Activated T-cell treated with anti-CD3 and anti-CD28 coated beads, Interleukin-2, amount 50 U/mL, for 24 hours (primary cell): Measurements from ENCODE around the gene ATAD2B.

Experiments used
- DNase-seq: peaks from one replicate; pipeline ENCODE4 v3.0.0-alpha.2; 2020
- H3K27ac Mint-ChIP-seq: 2 replicates; pipeline ENCODE4 v1.8.0; 2020; ENCODE audit warnings: mild to moderate bottlenecking, mixed read lengths
- H3K27me3 Mint-ChIP-seq: 2 replicates; pipeline ENCODE4 v1.8.0; 2020; ENCODE audit warnings: mixed read lengths
- H3K36me3 Mint-ChIP-seq: 2 replicates; pipeline ENCODE4 v1.8.0; 2020; ENCODE audit warnings: low read depth, mixed read lengths
- H3K4me1 Mint-ChIP-seq: 2 replicates; pipeline ENCODE4 v1.8.0; 2020; ENCODE audit warnings: low read depth, mixed read lengths
- H3K4me3 Mint-ChIP-seq: 2 replicates; pipeline ENCODE4 v1.8.0; 2020; ENCODE audit warnings: mild to moderate bottlenecking, moderate library complexity, mixed read lengths
- H3K9me3 Mint-ChIP-seq: 2 replicates; pipeline ENCODE4 v1.8.0; 2020; ENCODE audit warnings: mixed read lengths

Gene ATAD2B

GRCh38 chr2:23836971-23837565, 89.9 kb downstream of the ATAD2B start:
- no peak overlapping the region for H3K4me3 Mint-ChIP-seq

GRCh38 chr2:23836505-23836904, 90.4 kb downstream of the ATAD2B start:
- peaks cover 45% of the 10 kb centered on the region for H3K36me3 Mint-ChIP-seq
- H3K27me3 Mint-ChIP-seq: no peaks in the 10 kb centered on the region
- no peak for DNase-seq
- H3K27ac Mint-ChIP-seq: no peak overlapping the region
- H3K4me1 Mint-ChIP-seq: no peaks in the 10 kb centered on the region
- no peak overlapping the region for H3K4me3 Mint-ChIP-seq
- peaks cover 3% of the 10 kb centered on the region for H3K9me3 Mint-ChIP-seq

More at GRCh38 chr2:23836971-23837565, 89.9 kb downstream of the ATAD2B start:
- no peak for DNase-seq
- Mint-ChIP-seq H3K9me3 (peaks cover 3% of the 10 kb centered on the region), H3K27ac (no peak overlapping the region), H3K4me1 (no peaks in the 10 kb centered on the region), H3K36me3 (peaks cover 50% of the 10 kb centered on the region), H3K27me3 (no peaks in the 10 kb centered on the region)

GRCh38 chr2:23835988-23836387, 90.9 kb downstream of the ATAD2B start:
- H3K4me3 Mint-ChIP-seq: no peak overlapping the region
- no peaks in the 10 kb centered on the region for H3K4me1 Mint-ChIP-seq
- H3K9me3 Mint-ChIP-seq: peaks cover 3% of the 10 kb centered on the region
- H3K36me3 Mint-ChIP-seq: peaks cover 42% of the 10 kb centered on the region
- no peak for DNase-seq
- H3K27ac Mint-ChIP-seq: no peak overlapping the region
- H3K27me3 Mint-ChIP-seq: no peaks in the 10 kb centered on the region

GRCh38 chr2:23835423-23835822, 91.5 kb downstream of the ATAD2B start:
- H3K4me3 Mint-ChIP-seq: no peak overlapping the region
- no peak for DNase-seq
- H3K9me3 Mint-ChIP-seq: no peaks in the 10 kb centered on the region
- no peaks in the 10 kb centered on the region for H3K4me1 Mint-ChIP-seq
- H3K27me3 Mint-ChIP-seq: no peaks in the 10 kb centered on the region
- H3K36me3 Mint-ChIP-seq: peaks cover 39% of the 10 kb centered on the region
- H3K27ac Mint-ChIP-seq: no peak overlapping the region

- Mint-ChIP-seq H3K4me1 (peaks cover 7% of the 10 kb centered on the region), H3K27ac (no peak overlapping the region), H3K27me3 (no peaks in the 10 kb centered on the region), H3K4me3 (no peak overlapping the region), H3K36me3 (peaks cover 26% of the 10 kb centered on the region), H3K9me3 (no peaks in the 10 kb centered on the region)
- no peak for DNase-seq
These were observed 97.9 kb downstream of the ATAD2B start for GRCh38 chr2:23828986-23829385.

- Mint-ChIP-seq H3K9me3 (no peaks in the 10 kb centered on the region), H3K36me3 (peaks cover 26% of the 10 kb centered on the region), H3K27me3 (no peaks in the 10 kb centered on the region), H3K4me3 (no peak overlapping the region), H3K27ac (peak overlapping the region; percentile 78), H3K4me1 (peaks cover 7% of the 10 kb centered on the region)
- DNase-seq: no peak
These were observed 98.5 kb downstream of the ATAD2B start for GRCh38 chr2:23828256-23828980.

GRCh38 chr2:23827287-23827686, 99.6 kb downstream of the ATAD2B start:
- H3K27me3 Mint-ChIP-seq: no peaks in the 10 kb centered on the region
- no peaks in the 10 kb centered on the region for H3K9me3 Mint-ChIP-seq
- peak overlapping the region; percentile 76 for H3K27ac Mint-ChIP-seq
- H3K36me3 Mint-ChIP-seq: peaks cover 27% of the 10 kb centered on the region
- peaks cover 7% of the 10 kb centered on the region for H3K4me1 Mint-ChIP-seq
- no peak for DNase-seq
- H3K4me3 Mint-ChIP-seq: no peak overlapping the region

GRCh38 chr2:23826771-23827170, 100.2 kb downstream of the ATAD2B start:
- Mint-ChIP-seq H3K27ac (peak overlapping the region; percentile 9), H3K9me3 (no peaks in the 10 kb centered on the region), H3K4me1 (peaks cover 7% of the 10 kb centered on the region), H3K4me3 (no peak overlapping the region), H3K36me3 (peaks cover 30% of the 10 kb centered on the region), H3K27me3 (no peaks in the 10 kb centered on the region)
- DNase-seq: no peak

GRCh38 chr2:23826040-23826439, 100.9 kb downstream of the ATAD2B start:
- Mint-ChIP-seq H3K9me3 (no peaks in the 10 kb centered on the region), H3K27me3 (no peaks in the 10 kb centered on the region), H3K36me3 (peaks cover 32% of the 10 kb centered on the region), H3K4me3 (no peak overlapping the region), H3K27ac (no peak overlapping the region), H3K4me1 (peaks cover 7% of the 10 kb centered on the region)
- DNase-seq: no peak

- Mint-ChIP-seq H3K4me1 (peaks cover 7% of the 10 kb centered on the region), H3K9me3 (no peaks in the 10 kb centered on the region), H3K4me3 (no peak overlapping the region), H3K27me3 (no peaks in the 10 kb centered on the region), H3K36me3 (peaks cover 34% of the 10 kb centered on the region), H3K27ac (no peak overlapping the region)
- peak; percentile 40 for DNase-seq
These were observed 102.1 kb downstream of the ATAD2B start for GRCh38 chr2:23824777-23825212.

GRCh38 chr2:23823863-23824262, 103.1 kb downstream of the ATAD2B start:
- no peak overlapping the region for H3K27ac Mint-ChIP-seq
- peaks cover 37% of the 10 kb centered on the region for H3K36me3 Mint-ChIP-seq
- DNase-seq: no peak
- no peak overlapping the region for H3K4me3 Mint-ChIP-seq
- peaks cover 7% of the 10 kb centered on the region for H3K4me1 Mint-ChIP-seq
- no peaks in the 10 kb centered on the region for H3K9me3 Mint-ChIP-seq
- no peaks in the 10 kb centered on the region for H3K27me3 Mint-ChIP-seq

- Mint-ChIP-seq H3K27me3 (no peaks in the 10 kb centered on the region), H3K27ac (no peak overlapping the region), H3K4me1 (no peaks in the 10 kb centered on the region), H3K36me3 (peaks cover 51% of the 10 kb centered on the region), H3K4me3 (no peak overlapping the region), H3K9me3 (no peaks in the 10 kb centered on the region)
- no peak for DNase-seq
These were observed 112.0 kb downstream of the ATAD2B start for GRCh38 chr2:23814963-23815362.

GRCh38 chr2:23813438-23813837, 113.5 kb downstream of the ATAD2B start:
- DNase-seq: no peak
- H3K9me3 Mint-ChIP-seq: no peaks in the 10 kb centered on the region
- H3K27ac Mint-ChIP-seq: no peak overlapping the region
- no peak overlapping the region for H3K4me3 Mint-ChIP-seq
- H3K4me1 Mint-ChIP-seq: peaks cover 8% of the 10 kb centered on the region
- peaks cover 59% of the 10 kb centered on the region for H3K36me3 Mint-ChIP-seq
- no peaks in the 10 kb centered on the region for H3K27me3 Mint-ChIP-seq

GRCh38 chr2:23809150-23809549, 117.8 kb downstream of the ATAD2B start:
- Mint-ChIP-seq H3K27ac (no peak overlapping the region), H3K4me3 (no peak overlapping the region), H3K36me3 (peaks cover 52% of the 10 kb centered on the region), H3K9me3 (no peaks in the 10 kb centered on the region), H3K4me1 (peaks cover 10% of the 10 kb centered on the region), H3K27me3 (no peaks in the 10 kb centered on the region)
- DNase-seq: no peak

GRCh38 chr2:23806665-23807249, 120.2 kb downstream of the ATAD2B start:
- H3K4me1 Mint-ChIP-seq: peaks cover 10% of the 10 kb centered on the region
- peaks cover 47% of the 10 kb centered on the region for H3K36me3 Mint-ChIP-seq
- H3K9me3 Mint-ChIP-seq: no peaks in the 10 kb centered on the region
- no peak overlapping the region for H3K27ac Mint-ChIP-seq
- no peaks in the 10 kb centered on the region for H3K27me3 Mint-ChIP-seq
- DNase-seq: no peak
- no peak overlapping the region for H3K4me3 Mint-ChIP-seq
